Cardiac ventricle fibroblast (primary cell): ENCODE results near the gene REG1B. TPM values are rescaled to one million over a fixed set of nuclear protein-coding genes. Genes with fewer than 3 reads are reported as not detected.

Source experiments
- total RNA-seq: library from RNA; depleted of rRNA; stranded (reverse); fragments of >200 nt; gene quantifications from 2 replicates; pipeline ENCODE4 v1.2.3, GENCODE V29; 2015

REG1B gene, protein sequence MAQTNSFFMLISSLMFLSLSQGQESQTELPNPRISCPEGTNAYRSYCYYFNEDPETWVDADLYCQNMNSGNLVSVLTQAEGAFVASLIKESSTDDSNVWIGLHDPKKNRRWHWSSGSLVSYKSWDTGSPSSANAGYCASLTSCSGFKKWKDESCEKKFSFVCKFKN
- total RNA-seq, result not detected in 2 replicates

DNA sequence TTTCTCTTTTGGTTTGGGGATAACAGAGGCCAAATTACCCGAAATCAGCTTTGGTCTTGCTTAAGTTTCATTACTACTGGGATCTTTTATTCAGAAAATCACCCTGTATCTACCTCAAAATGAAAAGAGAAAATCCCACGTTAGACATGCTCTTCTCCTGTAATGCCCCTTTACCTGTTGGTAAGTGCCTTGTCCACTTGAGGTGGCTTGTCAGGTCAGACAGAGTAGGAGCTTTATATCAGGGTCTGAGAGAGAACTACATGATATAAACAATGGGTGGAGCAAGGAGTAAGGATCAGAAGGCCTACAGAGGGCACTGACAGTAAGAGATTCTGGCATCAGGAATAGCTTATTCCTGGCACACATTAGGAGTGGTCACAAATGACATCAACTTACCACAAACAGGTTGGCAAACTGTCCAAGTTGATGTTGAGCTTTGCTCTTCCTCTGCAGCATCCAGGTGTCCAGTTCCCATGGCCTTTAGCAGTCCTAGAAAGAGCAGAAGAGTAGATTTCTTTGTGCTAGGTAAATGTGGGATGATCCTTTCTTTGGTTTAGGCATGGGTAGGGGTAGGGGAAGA is at the start of gene REG1B:
REG1B (minus strand) TSS at position 209 of the 580 bp plus-strand sequence. CDS start 381 bp downstream, outside the sequence.

DNA sequence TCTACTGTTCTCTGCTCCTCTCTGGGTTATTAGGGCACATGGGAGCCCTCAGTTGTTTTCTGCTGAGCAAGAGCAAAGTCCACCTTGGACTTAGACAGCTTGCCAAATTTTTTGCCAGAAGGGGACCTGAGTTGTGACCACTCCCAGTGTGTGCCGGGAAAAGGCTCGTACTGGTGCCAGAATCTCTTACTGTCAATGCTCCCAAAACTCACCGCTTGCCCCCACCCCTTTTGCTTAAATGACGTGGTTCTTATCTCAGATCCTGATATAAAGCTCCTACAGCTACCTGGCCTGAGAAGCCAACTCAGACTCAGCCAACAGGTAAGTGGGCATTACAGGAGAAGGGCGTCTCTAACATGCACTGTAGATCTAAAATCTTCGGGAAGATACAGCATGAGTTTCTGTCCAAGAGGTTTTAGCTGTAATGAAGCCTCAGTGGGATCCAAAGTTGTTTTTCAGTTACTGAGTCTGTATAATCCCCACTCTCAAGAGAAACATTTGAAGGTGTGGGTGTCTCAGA is 32.5 kb upstream of the REG1B start, which contains the start of gene REG1A:
REG1A (plus strand) TSS at position 295 of the 520 bp plus-strand sequence. CDS start 374 bp downstream, outside the sequence.

Other genes with a start within 250 kb of the REG1B start
- gene REG3G, start 62.3 kb downstream of the REG1B start, total RNA-seq, result not detected in 2 replicates
- not detected in 2 replicates for gene REG1A, start 32.5 kb upstream of the REG1B start, total RNA-seq
- gene REG3A, start 71.8 kb upstream of the REG1B start, total RNA-seq, result not detected in 2 replicates